ENCODE data around the gene NBAS.
"Not testable (repeated sequence)": the region's sequence is repeated elsewhere in the genome, so short reads cannot be mapped to it uniquely, and the experiment has no call there.

Gene NBAS

GRCh38 chr2:15260196-15260595 lies 300.9 kb downstream of the NBAS start:
- no peak overlapping the region for H2AFZ ChIP-seq (ENCODE audit: low read depth, low read length, severe bottlenecking)
- no peak overlapping the region for H3K4me2 ChIP-seq (ENCODE audit: low read depth, low read length, poor library complexity, severe bottlenecking)
- H3K9me3 ChIP-seq (ENCODE audit: insufficient read depth, low read length): no peaks in the 10 kb centered on the region
- H3F3A ChIP-seq (ENCODE audit: insufficient read depth): no peaks in the 10 kb centered on the region
- no peak overlapping the region for H3K9ac ChIP-seq (ENCODE audit: low read length)
- no peak overlapping the region for H3K27ac ChIP-seq (ENCODE audit: low read depth, low read length)
- no peaks in the 10 kb centered on the region for H4K20me1 ChIP-seq (ENCODE audit: low read depth, low read length)
- H3K36me3 ChIP-seq (ENCODE audit: low read length): no peaks in the 10 kb centered on the region
- H3K4me3 ChIP-seq (ENCODE audit: insufficient read depth, low read length, poor library complexity, severe bottlenecking): no peak overlapping the region
- no peaks in the 10 kb centered on the region for H3K79me2 ChIP-seq (ENCODE audit: insufficient read depth, low read length)
- no peaks in the 10 kb centered on the region for H3K9me2 ChIP-seq (replicated peaks; ENCODE audit: insufficient read depth, low read length)
- no peaks in the 10 kb centered on the region for H3K27me3 ChIP-seq (ENCODE audit: low read length)
- TF ChIP-seq CTCF (IDR thresholded peaks at IDR 0.05; ENCODE audit: insufficient read depth, low read length, poor library complexity, severe bottlenecking) (no peak), EZH2phosphoT487 (conservative IDR thresholded peaks at IDR 0.05; ENCODE audit: low read length) (no peak)

- no peaks in the 10 kb centered on the region for H3K36me3 ChIP-seq (ENCODE audit: low read length)
- H3K4me3 ChIP-seq (ENCODE audit: insufficient read depth, low read length, poor library complexity, severe bottlenecking): no peak overlapping the region
- H3K4me2 ChIP-seq (ENCODE audit: low read depth, low read length, poor library complexity, severe bottlenecking): no peak overlapping the region
- no peak overlapping the region for H3K9ac ChIP-seq (ENCODE audit: low read length)
- H3K27ac ChIP-seq (ENCODE audit: low read depth, low read length): no peak overlapping the region
- H3K9me2 ChIP-seq (replicated peaks; ENCODE audit: insufficient read depth, low read length): no peaks in the 10 kb centered on the region
- no peaks in the 10 kb centered on the region for H4K20me1 ChIP-seq (ENCODE audit: low read depth, low read length)
- TF ChIP-seq CTCF (IDR thresholded peaks at IDR 0.05; ENCODE audit: insufficient read depth, low read length, poor library complexity, severe bottlenecking) (no peak), EZH2phosphoT487 (conservative IDR thresholded peaks at IDR 0.05; ENCODE audit: low read length) (no peak)
- H2AFZ ChIP-seq (ENCODE audit: low read depth, low read length, severe bottlenecking): no peak overlapping the region
- no peaks in the 10 kb centered on the region for H3K79me2 ChIP-seq (ENCODE audit: insufficient read depth, low read length)
- no peaks in the 10 kb centered on the region for H3K27me3 ChIP-seq (ENCODE audit: low read length)
- no peaks in the 10 kb centered on the region for H3F3A ChIP-seq (ENCODE audit: insufficient read depth)
- H3K9me3 ChIP-seq (ENCODE audit: insufficient read depth, low read length): no peaks in the 10 kb centered on the region
These were observed 301.8 kb downstream of the NBAS start for GRCh38 chr2:15259356-15259756.

GRCh38 chr2:15258385-15258784 lies 302.7 kb downstream of the NBAS start:
- not testable (repeated sequence) for H3K9me2 ChIP-seq (replicated peaks; ENCODE audit: insufficient read depth, low read length); H3F3A ChIP-seq (ENCODE audit: insufficient read depth); H3K27me3 ChIP-seq (ENCODE audit: low read length); H3K9ac ChIP-seq (ENCODE audit: low read length); H2AFZ ChIP-seq (ENCODE audit: low read depth, low read length, severe bottlenecking); H3K9me3 ChIP-seq (ENCODE audit: insufficient read depth, low read length); H3K79me2 ChIP-seq (ENCODE audit: insufficient read depth, low read length); H3K4me2 ChIP-seq (ENCODE audit: low read depth, low read length, poor library complexity, severe bottlenecking); H3K4me3 ChIP-seq (ENCODE audit: insufficient read depth, low read length, poor library complexity, severe bottlenecking); H3K36me3 ChIP-seq (ENCODE audit: low read length); H4K20me1 ChIP-seq (ENCODE audit: low read depth, low read length); H3K27ac ChIP-seq (ENCODE audit: low read depth, low read length)

GRCh38 chr2:15253835-15254286 lies 307.3 kb downstream of the NBAS start:
- Histone ChIP-seq H3K79me2 (ENCODE audit: insufficient read depth, low read length) (no peaks in the 10 kb centered on the region), H3F3A (ENCODE audit: insufficient read depth) (no peaks in the 10 kb centered on the region), H3K27me3 (ENCODE audit: low read length) (no peaks in the 10 kb centered on the region), H3K27ac (ENCODE audit: low read depth, low read length) (no peak overlapping the region), H3K4me3 (ENCODE audit: insufficient read depth, low read length, poor library complexity, severe bottlenecking) (no peak overlapping the region), H3K9me2 (replicated peaks; ENCODE audit: insufficient read depth, low read length) (no peaks in the 10 kb centered on the region), H3K9ac (ENCODE audit: low read length) (no peak overlapping the region), H2AFZ (ENCODE audit: low read depth, low read length, severe bottlenecking) (no peak overlapping the region), H3K4me2 (ENCODE audit: low read depth, low read length, poor library complexity, severe bottlenecking) (no peak overlapping the region), H4K20me1 (ENCODE audit: low read depth, low read length) (no peaks in the 10 kb centered on the region), H3K9me3 (ENCODE audit: insufficient read depth, low read length) (no peaks in the 10 kb centered on the region), H3K36me3 (ENCODE audit: low read length) (no peaks in the 10 kb centered on the region)
- TF ChIP-seq CTCF (IDR thresholded peaks at IDR 0.05; ENCODE audit: insufficient read depth, low read length, poor library complexity, severe bottlenecking) (no peak), EZH2phosphoT487 (conservative IDR thresholded peaks at IDR 0.05; ENCODE audit: low read length) (no peak)

Measured in SU-DHL-6 (cell line).